Measurements from ENCODE around the gene DNPH1. TPM values are rescaled to one million over a fixed set of nuclear protein-coding genes. Genes with fewer than 3 reads are reported as not detected.

The DNPH1 gene
- total and polyA plus RNA-seq, 10 of the 15 experiments (the other 5 are each of a cell fraction or from before 2014, with no cell fraction given), result 7.0 to 136 (median 67.7) TPM

DNA sequence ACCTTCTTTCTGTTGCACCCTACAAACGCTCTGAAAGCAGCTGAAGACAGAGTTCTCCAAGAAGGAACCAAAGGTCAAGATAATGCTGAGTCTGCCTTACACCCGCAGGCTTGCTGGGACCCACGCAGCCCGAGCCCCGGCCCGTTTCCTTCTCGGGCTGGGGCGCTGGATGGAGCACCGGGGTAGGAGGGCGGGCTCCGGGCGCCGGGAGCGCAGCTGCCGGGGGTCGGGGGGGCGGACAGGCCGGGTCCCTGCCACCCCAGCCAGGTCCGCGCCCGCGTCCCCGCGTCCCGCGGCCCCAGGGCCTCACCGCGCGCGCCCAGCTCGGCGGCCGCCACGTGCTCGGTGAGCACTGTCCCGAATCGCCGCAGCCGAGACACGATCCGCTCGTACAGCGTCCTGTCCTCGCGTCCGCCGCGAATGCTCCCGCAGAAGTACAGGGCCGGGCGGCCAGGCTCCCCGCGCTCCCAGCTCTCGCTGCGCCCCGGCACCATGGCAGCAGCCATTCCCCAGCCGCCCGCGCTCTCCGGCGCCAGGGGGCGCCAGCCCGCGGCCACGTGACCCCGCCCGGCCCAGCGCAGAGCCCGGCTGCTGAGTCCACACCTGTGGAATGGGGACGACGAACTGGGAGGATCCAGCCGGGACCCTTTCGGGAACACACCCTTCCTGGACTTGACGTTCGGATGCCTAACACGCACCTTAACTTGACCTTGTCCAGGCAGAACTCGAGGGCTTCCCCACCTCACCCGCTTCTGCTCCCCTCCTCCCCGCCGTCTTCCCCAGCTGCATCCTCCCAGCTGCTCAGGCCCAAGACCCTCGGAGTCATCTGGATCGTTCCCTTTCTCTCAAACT lies at the start of gene DNPH1 (continued):
- TF ChIP-seq, protein P1, sequence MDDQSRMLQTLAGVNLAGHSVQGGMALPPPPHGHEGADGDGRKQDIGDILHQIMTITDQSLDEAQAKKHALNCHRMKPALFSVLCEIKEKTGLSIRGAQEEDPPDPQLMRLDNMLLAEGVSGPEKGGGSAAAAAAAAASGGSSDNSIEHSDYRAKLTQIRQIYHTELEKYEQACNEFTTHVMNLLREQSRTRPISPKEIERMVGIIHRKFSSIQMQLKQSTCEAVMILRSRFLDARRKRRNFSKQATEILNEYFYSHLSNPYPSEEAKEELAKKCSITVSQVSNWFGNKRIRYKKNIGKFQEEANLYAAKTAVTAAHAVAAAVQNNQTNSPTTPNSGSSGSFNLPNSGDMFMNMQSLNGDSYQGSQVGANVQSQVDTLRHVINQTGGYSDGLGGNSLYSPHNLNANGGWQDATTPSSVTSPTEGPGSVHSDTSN (IDR thresholded peaks at IDR 0.05; ENCODE audit: insufficient replicate concordance, low read depth, low read length), result no peak
- TF ChIP-seq, protein P2, sequence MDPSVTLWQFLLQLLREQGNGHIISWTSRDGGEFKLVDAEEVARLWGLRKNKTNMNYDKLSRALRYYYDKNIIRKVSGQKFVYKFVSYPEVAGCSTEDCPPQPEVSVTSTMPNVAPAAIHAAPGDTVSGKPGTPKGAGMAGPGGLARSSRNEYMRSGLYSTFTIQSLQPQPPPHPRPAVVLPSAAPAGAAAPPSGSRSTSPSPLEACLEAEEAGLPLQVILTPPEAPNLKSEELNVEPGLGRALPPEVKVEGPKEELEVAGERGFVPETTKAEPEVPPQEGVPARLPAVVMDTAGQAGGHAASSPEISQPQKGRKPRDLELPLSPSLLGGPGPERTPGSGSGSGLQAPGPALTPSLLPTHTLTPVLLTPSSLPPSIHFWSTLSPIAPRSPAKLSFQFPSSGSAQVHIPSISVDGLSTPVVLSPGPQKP (IDR thresholded peaks at IDR 0.05; ENCODE audit: low read depth, low read length), result no peak
- TF ChIP-seq MTA2 (IDR thresholded peaks at IDR 0.05; ENCODE audit: low read depth), result peak; percentile 23; the same call in 1 of the 2 replicates
- TF ChIP-seq PAX5 (IDR thresholded peaks at IDR 0.05; ENCODE audit: borderline replicate concordance, low read depth, low read length), result no peak
- TF ChIP-seq IKZF1 (conservative IDR thresholded peaks at IDR 0.05), result peak; percentile 90
- no peak for TF ChIP-seq MYB (IDR thresholded peaks at IDR 0.05; ENCODE audit: borderline replicate concordance, low read depth, low read length)
- no peak for TF ChIP-seq HCFC1 (IDR thresholded peaks at IDR 0.05; ENCODE audit: low read length)
- TF ChIP-seq, protein P3, sequence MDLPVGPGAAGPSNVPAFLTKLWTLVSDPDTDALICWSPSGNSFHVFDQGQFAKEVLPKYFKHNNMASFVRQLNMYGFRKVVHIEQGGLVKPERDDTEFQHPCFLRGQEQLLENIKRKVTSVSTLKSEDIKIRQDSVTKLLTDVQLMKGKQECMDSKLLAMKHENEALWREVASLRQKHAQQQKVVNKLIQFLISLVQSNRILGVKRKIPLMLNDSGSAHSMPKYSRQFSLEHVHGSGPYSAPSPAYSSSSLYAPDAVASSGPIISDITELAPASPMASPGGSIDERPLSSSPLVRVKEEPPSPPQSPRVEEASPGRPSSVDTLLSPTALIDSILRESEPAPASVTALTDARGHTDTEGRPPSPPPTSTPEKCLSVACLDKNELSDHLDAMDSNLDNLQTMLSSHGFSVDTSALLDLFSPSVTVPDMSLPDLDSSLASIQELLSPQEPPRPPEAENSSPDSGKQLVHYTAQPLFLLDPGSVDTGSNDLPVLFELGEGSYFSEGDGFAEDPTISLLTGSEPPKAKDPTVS (IDR thresholded peaks at IDR 0.05; ENCODE audit: low read depth, low read length), result no peak
- TF ChIP-seq, protein P4, sequence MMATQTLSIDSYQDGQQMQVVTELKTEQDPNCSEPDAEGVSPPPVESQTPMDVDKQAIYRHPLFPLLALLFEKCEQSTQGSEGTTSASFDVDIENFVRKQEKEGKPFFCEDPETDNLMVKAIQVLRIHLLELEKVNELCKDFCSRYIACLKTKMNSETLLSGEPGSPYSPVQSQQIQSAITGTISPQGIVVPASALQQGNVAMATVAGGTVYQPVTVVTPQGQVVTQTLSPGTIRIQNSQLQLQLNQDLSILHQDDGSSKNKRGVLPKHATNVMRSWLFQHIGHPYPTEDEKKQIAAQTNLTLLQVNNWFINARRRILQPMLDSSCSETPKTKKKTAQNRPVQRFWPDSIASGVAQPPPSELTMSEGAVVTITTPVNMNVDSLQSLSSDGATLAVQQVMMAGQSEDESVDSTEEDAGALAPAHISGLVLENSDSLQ (IDR thresholded peaks at IDR 0.05), result 0 out of 2 replicates have a peak, but pooled peaks have one; percentile 17
- peak; percentile 67; the same call in 1 of the 3 replicates for TF ChIP-seq POU2F2 (IDR thresholded peaks at IDR 0.05; ENCODE audit: borderline replicate concordance, low read depth, low read length)
- TF ChIP-seq RAD21 (IDR thresholded peaks at IDR 0.05; ENCODE audit: insufficient read depth, low read depth, low read length), result peak; percentile 56
- no peak for TF ChIP-seq SP1 (IDR thresholded peaks at IDR 0.05; ENCODE audit: low read depth, low read length)
- no peak for TF ChIP-seq PAX8 (IDR thresholded peaks at IDR 0.05)
- TF ChIP-seq, protein P5, sequence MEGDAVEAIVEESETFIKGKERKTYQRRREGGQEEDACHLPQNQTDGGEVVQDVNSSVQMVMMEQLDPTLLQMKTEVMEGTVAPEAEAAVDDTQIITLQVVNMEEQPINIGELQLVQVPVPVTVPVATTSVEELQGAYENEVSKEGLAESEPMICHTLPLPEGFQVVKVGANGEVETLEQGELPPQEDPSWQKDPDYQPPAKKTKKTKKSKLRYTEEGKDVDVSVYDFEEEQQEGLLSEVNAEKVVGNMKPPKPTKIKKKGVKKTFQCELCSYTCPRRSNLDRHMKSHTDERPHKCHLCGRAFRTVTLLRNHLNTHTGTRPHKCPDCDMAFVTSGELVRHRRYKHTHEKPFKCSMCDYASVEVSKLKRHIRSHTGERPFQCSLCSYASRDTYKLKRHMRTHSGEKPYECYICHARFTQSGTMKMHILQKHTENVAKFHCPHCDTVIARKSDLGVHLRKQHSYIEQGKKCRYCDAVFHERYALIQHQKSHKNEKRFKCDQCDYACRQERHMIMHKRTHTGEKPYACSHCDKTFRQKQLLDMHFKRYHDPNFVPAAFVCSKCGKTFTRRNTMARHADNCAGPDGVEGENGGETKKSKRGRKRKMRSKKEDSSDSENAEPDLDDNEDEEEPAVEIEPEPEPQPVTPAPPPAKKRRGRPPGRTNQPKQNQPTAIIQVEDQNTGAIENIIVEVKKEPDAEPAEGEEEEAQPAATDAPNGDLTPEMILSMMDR (IDR thresholded peaks at IDR 0.05 in 2 of 3, conservative IDR thresholded peaks at IDR 0.05 in 1 of 3; ENCODE audit: control insufficient read depth in 2 of 3, extremely low read depth in 1 of 3, insufficient read depth in 1 of 3, low read depth in 3 of 3, low read length in 3 of 3), result peak; percentile 71 to 95 (median 91); a peak in 5 of 6 replicates
- TF ChIP-seq, protein P6, sequence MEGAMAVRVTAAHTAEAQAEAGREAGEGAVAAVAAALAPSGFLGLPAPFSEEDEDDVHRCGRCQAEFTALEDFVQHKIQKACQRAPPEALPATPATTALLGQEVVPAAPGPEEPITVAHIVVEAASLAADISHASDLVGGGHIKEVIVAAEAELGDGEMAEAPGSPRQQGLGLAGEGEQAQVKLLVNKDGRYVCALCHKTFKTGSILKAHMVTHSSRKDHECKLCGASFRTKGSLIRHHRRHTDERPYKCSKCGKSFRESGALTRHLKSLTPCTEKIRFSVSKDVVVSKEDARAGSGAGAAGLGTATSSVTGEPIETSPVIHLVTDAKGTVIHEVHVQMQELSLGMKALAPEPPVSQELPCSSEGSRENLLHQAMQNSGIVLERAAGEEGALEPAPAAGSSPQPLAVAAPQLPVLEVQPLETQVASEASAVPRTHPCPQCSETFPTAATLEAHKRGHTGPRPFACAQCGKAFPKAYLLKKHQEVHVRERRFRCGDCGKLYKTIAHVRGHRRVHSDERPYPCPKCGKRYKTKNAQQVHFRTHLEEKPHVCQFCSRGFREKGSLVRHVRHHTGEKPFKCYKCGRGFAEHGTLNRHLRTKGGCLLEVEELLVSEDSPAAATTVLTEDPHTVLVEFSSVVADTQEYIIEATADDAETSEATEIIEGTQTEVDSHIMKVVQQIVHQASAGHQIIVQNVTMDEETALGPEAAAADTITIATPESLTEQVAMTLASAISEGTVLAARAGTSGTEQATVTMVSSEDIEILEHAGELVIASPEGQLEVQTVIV (IDR thresholded peaks at IDR 0.05; ENCODE audit: borderline replicate concordance, partially characterized antibody), result no peak
